ENCODE measurements around the gene TIMD4.

Gene TIMD4

DNA sequence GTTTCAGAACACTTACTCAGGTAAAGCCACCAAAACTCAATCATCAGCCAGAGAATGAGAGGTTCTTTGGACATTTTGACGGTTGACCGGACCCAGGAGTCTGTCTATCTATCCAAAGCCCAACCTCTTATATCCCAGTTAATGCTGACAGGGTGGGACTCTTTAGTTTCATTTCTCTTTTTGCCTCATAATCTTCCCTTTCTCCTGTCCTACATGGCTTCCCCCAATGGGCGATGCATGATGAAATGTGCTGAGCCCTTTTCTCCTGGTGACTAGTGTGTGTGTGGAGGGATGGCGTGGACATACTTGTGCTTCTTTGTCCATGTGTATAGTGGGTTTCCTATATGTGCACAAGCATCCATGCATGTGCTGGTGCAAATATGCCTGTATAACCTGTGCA lies at the start of gene TIMD4:
TIMD4 (minus strand) TSS at position 102 of the 400 bp plus-strand sequence; CDS start at position 74, 28 bp downstream.
- TF ChIP-seq, protein P1, sequence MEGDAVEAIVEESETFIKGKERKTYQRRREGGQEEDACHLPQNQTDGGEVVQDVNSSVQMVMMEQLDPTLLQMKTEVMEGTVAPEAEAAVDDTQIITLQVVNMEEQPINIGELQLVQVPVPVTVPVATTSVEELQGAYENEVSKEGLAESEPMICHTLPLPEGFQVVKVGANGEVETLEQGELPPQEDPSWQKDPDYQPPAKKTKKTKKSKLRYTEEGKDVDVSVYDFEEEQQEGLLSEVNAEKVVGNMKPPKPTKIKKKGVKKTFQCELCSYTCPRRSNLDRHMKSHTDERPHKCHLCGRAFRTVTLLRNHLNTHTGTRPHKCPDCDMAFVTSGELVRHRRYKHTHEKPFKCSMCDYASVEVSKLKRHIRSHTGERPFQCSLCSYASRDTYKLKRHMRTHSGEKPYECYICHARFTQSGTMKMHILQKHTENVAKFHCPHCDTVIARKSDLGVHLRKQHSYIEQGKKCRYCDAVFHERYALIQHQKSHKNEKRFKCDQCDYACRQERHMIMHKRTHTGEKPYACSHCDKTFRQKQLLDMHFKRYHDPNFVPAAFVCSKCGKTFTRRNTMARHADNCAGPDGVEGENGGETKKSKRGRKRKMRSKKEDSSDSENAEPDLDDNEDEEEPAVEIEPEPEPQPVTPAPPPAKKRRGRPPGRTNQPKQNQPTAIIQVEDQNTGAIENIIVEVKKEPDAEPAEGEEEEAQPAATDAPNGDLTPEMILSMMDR (IDR thresholded peaks at IDR 0.05; ENCODE audit: insufficient read depth, low read length, missing control alignments), result no peak
- no peak within 1 kb of the TSS for H3K4me3 ChIP-seq (ENCODE audit: low read depth, low read length)
- CTCF ChIA-PET, result no interaction called here
- DNase-seq (ENCODE audit: low read depth, low spot score), result no peak
- POLR2A ChIA-PET, result no interaction called here

DNA sequence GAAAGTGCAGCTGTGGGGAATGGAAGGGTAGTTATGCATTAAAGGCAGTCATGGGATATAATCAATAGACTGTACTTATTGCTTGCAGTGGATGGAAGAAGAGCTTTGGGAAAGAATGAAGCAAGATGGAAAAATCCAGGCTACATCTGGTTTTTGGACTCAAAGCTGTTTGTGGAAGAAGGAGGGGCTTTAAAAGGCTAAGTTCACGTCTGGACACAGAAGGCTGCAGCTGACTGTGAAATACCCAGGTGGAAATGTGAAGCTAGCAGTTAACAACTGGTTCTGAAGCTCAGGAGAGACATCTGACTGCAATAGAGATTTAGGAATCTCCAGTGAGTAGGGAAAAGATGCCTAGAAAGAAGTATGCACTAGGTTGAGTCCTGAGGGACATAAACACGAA lies 43.2 kb upstream of the TIMD4 start:
- no peak for DNase-seq (ENCODE audit: low read depth, low spot score)
- ChIA-PET CTCF (no interaction called here), POLR2A (no interaction called here)
- TF ChIP-seq, protein P1 (IDR thresholded peaks at IDR 0.05; ENCODE audit: insufficient read depth, low read length, missing control alignments), result no peak
- no peak overlapping the region for H3K4me3 ChIP-seq (ENCODE audit: low read depth, low read length)

DNA sequence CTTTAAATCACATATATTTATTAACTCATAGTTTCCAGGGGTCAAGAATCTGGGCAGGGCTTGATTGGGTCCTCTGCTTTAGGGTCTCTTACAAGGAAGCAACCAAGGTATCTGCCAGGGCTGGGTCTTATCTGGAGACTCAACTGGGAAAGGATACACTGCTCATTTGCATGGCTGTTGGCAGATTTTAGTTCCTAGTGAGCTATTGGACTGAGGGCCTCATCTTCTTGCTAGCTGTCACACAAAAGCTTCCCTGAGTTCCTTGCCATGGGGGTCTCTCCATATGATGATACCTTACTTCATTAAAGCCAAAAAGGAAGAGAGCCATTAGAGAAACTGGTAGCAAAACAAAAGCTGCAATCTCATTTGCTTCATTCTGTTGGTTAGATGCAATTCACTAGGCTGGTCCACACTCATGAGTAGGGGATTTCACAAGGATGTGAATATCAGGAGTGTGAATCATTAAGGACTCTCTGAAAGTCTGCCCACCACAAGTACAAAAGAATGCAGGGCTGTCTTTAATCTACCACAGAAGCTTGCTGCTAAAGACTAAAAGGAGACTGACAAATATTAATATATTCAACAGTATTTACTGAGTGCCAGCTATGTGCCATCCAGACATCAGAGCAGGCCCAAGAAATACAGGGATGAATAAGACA lies 42.0 kb upstream of the TIMD4 start:
- POLR2A ChIA-PET, result no interaction called here
- CTCF ChIA-PET, result no interaction called here

DNA sequence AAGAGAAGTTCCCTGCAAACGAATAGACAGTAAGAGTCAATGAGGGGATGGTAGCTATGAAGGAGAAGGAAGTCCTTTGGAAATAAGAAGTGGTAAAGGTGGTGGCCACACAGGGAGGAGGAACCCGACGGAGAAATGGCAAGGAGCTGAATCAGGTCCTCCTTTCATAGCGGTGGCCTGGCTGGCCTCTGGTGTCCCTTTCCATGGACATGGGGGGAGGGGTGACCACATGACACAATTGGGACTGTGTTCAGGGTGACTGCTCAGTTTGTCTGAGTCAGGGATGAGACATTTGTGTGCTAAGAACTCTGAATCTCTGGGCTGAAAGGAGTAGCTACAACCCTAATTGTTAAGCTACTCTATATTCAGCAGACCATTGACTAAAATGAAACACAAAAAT lies 28.7 kb upstream of the TIMD4 start:
- H3K4me3 ChIP-seq (ENCODE audit: low read depth, low read length), result no peak overlapping the region
- POLR2A ChIA-PET, result no interaction called here

More for the DNA sequence above, 42.0 kb upstream of the TIMD4 start:
- TF ChIP-seq, protein P1 (IDR thresholded peaks at IDR 0.05; ENCODE audit: insufficient read depth, low read length, missing control alignments), result no peak
- DNase-seq (ENCODE audit: low read depth, low spot score), result peak; percentile 12
- H3K4me3 ChIP-seq (ENCODE audit: low read depth, low read length), result no peak overlapping the region

DNA sequence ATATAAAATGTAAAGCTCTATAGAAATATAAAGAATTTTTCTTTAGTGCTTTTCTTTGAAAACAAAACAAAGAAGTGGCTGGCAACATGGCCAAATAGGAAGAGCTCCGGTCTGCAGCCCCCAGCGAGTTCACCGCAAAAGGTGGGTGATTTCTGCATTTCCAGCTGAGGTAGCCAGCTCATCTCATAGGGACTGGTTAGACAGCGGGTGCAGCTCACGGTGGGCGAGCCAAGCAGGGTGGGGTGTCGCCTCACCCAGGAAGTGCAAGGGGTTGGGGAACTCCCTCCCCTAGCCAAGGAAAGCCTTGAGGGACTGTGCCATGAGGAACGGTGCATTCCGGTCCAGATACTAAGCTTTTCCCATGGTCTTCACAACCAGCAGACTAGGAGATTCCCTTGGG lies 21.0 kb upstream of the TIMD4 start:
- no peak overlapping the region for H3K4me3 ChIP-seq (ENCODE audit: low read depth, low read length)
- no peak for DNase-seq (ENCODE audit: low read depth, low spot score)
- ChIA-PET POLR2A (no interaction called here), CTCF (no interaction called here)
- TF ChIP-seq, protein P1 (IDR thresholded peaks at IDR 0.05; ENCODE audit: insufficient read depth, low read length, missing control alignments), result no peak

More for the DNA sequence above, 28.7 kb upstream of the TIMD4 start:
- TF ChIP-seq, protein P1 (IDR thresholded peaks at IDR 0.05; ENCODE audit: insufficient read depth, low read length, missing control alignments), result no peak
- CTCF ChIA-PET, result no interaction called here
- no peak for DNase-seq (ENCODE audit: low read depth, low spot score)

DNA sequence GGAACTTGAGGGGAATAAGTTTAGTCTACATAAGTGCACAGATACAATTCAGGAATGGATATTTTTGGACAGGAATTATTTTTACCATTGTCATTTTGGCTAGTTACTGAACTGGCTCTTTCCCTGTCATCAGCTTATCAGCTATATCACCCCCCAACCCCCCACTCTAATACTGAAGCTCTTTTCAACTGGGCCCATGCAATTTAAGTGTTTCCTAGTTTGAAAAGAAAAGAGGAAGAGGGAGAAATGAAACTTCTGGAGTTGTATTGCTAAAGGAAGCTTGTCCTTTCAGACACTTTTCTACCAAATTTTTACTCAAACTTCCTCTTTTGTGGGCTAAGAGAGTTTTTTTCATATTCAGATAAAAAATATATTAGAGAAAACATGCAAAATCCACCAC lies 18.5 kb upstream of the TIMD4 start:
- CTCF ChIA-PET, result no interaction called here
- H3K4me3 ChIP-seq (ENCODE audit: low read depth, low read length), result no peak overlapping the region
- TF ChIP-seq, protein P1 (IDR thresholded peaks at IDR 0.05; ENCODE audit: insufficient read depth, low read length, missing control alignments), result no peak
- POLR2A ChIA-PET, result no interaction called here
- DNase-seq (ENCODE audit: low read depth, low spot score), result no peak

All from AG04449 (cell line).